NT2/D1 (cell line): ENCODE measurements around the gene ZBTB16.

Experiments
- SUZ12 ChIP-seq: IDR thresholded peaks from 2 replicates; pipeline ENCODE4 v1.6.1; 2011; ENCODE audit not compliant: insufficient read length, insufficient read depth; ENCODE audit errors: extremely low read depth
- YY1 ChIP-seq: IDR thresholded peaks from 2 replicates; pipeline ENCODE4 v1.6.1; 2011; ENCODE audit not compliant: insufficient read length, insufficient read depth
- ZNF274 ChIP-seq: IDR thresholded peaks from 2 replicates; pipeline ENCODE4 v1.6.1; 2011; ENCODE audit warnings: mild to moderate bottlenecking, low read depth, low read length

DNA sequence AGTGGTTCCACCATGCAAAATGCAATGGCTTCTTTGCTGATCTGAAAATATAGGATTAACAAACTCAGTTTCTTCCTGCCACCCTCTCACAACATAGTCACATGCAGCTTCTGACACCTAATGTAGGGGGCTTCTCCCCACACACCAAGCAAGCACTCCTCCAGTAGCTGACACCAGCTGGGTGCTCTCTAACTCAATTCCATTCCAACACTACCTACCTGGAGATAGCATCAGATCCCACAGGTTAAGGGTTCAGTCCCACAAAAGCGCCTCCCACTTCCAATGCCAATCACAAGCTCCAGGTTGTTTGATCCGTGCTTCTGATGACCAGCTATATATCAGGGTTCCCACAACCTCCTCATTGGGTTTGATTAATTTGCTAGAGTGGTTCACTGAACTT is 204.9 kb downstream of the ZBTB16 start:
- TF ChIP-seq YY1 (no peak), ZNF274 (no peak), SUZ12 (no peak)
